HT1080 (cell line): Measurements from ENCODE around the gene OR6S1. TPM values are rescaled to one million over a fixed set of nuclear protein-coding genes. Genes with fewer than 3 reads are reported as not detected.
A peak's percentile ranks its signal among the peaks of the same experiment; 100 is the strongest.
"Not testable (repeated sequence)": the region's sequence is repeated elsewhere in the genome, so short reads cannot be mapped to it uniquely, and the experiment has no call there.

Source experiments
- DNase-seq: peaks from one replicate; pipeline ENCODE4 v3.0.0-alpha.2; 2015; ENCODE audit warnings: low read depth
- small RNA-seq: library from RNA; depleted of rRNA; stranded (forward); fragments of <200 nt; gene quantifications from one replicate; pipeline ENCODE3, GENCODE V24; 2014
- total RNA-seq: library from RNA; depleted of rRNA; stranded (reverse); fragments of >200 nt; shearing (Covaris generic); gene quantifications from 2 replicates; pipeline ENCODE4 v1.2.3, GENCODE V29; 2014; rRNA removed

OR6S1 gene
- total RNA-seq, 1 experiment from 2014 or later: not detected

DNA sequence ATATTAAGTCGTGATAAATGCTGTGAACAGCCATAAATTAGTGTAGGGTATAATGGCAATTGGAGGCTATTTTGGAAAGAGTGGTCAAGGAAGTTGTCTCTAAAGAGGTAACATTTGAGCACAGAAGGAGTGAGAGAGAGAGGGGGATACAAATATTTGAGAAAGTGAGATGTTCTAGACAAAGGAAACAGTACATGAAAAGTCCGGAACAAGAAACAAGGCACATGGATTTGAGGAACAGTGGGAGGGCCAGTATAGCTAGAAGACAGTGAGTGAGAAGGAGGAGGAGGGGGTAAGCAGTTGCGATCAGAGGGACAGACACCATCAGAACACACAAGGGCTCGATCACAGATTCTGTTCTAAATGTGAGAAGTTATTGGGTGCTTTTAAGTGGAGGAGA is 30.2 kb downstream of the OR6S1 start:
- no peak for DNase-seq

DNA sequence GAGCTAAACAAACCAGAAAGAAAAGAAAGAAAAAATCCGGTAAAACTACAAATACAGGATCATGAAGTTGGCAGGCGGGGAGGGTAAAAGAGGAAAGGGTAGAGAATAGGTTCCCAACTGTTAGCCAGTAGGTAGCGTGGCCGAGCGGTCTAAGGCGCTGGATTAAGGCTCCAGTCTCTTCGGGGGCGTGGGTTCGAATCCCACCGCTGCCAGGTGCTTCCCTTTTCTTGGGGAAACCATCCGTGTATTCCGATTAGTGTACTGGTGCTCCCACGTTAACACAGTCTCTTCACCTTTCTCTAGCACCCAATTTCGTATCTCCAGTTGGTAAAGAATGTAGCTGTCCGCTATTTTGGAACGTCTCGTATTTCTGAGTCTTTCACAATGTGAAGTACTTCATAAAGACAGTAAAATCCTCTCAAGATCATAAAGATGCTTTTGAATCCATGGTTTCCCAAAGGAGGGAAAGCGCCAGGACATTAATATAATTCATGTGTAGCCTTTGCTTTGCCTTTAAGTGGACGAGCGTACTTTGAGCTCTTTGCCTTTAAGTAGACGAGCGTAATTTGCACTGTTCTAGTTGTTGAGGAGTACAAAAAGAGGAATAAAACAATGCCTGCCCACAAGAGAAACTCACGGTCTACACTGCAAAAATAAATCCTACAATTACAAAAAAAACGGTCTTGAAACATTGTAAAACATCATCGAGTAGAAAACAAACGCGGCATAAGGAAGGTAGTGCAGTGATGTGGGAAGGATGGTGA is 31.3 kb downstream of the OR6S1 start:
- peak; percentile 84 for DNase-seq

DNA sequence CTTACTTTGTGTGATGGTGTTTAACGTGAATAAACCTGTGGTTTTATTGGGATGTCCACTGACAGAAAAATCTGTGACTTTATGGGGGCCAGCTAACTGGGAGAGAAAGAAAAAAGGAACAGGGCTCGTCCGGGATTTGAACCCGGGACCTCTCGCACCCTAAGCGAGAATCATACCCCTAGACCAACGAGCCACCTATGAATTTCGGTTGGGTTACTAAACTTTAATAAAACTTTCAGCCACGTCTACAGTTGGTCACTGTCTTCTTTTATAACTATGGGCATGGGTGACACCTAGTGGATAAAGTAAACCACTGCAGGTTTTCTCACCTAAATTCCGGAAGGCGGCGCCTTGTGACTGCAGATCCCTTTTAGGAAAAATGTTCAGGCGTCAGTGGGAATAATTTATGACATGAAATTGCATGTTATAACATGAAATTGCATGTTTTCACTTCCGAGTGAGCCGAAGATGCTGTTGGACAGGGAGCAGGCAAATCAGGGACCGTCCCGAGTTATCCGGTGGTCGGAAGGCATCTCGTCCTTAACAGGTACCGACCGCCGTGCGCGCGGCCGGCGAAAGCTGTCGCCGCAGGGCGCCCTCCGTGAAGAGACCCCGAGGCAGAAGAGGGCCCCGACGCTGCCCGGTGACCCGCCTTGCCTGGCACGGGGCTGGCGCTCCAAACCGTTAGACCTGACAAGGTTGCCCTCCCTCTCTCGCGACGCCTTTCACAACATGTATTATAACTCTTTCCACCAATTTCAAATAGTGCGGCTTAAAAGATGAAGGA is 32.1 kb downstream of the OR6S1 start:
- DNase-seq: peak; percentile 88

- no peak for DNase-seq
These were observed 32.9 kb downstream of the OR6S1 start for GRCh38 chr14:20608383-20609110.

DNA sequence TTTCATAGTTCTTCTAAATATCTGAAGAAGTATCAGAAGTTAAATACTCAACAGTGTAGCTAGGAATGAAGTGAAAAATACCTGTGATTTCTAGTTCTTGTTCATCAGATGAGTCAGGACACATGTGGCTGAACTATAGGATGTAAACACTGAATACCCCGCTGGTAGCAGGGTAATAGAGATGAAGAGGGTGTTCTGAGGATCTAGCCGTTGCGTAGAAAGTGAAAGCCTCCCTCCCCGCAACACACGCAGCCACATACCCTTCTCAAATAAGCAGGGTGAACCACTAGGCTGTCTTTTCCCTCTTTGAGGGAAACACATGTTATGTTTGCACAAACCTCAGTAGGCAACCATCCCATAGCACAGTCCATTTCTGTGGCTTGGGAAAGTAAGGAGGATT is 33.9 kb downstream of the OR6S1 start:
- no peak for DNase-seq

DNA sequence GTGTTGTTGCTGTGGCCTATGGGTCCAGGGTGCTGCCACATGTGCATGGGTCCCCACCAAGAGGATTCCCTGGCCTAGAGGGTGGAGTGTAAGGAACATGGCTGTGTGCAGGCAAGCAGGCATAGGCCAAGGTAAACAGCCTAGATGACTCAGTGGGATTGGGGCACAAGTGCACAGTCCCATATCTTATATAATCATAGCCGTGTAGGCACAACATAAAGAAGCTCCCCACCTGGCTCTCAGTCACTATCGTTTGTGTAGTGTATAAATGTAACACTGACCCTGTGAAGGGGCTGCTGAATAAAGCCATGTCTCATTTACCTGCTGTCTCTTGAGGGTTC is 34.6 kb downstream of the OR6S1 start:
- no peak for DNase-seq

- DNase-seq: peak; percentile 37
These were observed 35.1 kb downstream of the OR6S1 start for GRCh38 chr14:20606190-20606901.

DNA sequence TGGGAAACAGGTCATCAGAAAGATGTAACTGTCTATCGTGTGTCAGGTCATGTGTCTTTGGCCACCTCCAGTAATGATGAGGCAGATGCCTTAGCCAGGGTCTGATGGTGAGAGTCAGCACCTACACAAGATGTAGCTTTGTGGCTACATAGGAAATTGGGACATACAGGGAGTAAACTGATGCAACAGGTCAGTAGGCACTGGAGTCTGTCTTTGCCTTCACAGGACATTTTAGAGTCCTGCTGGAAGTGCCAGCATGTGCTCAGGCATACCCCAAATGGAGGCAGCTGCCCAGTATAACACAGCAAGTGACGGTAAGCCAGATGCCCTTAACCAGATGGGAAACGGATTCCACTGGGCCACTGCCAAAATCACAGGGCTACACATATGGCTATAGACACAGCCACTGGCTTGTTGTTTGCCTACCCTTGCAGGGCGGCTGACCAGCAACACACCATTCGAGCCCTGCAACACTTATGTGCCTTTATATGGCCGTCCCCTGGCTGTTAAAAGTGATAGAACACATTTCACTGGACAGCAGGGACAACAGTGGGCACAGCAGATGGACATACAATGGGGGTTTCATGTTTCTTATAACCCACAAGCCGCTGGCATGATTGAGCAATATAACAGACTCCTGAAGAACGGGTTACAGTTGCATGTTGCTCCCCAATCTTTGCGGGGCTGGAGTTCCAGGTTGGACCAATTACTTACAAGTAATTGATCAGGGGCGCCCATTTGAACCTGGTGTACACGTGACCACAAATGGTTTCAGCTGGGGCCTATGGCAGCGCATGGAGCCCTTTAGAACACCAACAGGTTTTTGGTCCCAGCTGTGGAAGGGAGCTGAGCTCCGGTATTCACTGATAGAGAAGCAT is 37.4 kb downstream of the OR6S1 start:
- no peak for DNase-seq

- DNase-seq: no peak
These were observed 38.9 kb downstream of the OR6S1 start for GRCh38 chr14:20602583-20602982.

DNA sequence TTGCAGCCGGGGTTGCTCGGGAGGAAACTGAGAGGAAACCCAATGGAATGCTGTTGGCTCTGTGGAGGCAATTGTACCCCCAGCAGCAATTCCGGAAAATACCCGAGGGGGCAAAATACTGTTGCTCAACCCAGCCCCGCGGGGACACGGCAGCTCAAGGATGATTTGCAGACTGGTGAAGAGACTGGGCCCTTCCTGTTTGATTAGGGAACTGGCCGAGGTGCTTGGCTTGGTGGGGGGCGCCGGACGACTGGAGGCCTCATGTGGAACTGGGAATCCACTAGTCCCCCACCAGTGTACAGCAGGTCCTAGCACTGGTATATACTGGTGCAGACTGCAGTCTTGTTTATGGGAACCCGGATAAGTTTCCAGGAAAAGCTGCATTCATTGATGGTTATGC is 40.0 kb downstream of the OR6S1 start:
- no peak for DNase-seq

- DNase-seq: no peak
These were observed 44.4 kb downstream of the OR6S1 start for GRCh38 chr14:20597108-20597507.

DNA sequence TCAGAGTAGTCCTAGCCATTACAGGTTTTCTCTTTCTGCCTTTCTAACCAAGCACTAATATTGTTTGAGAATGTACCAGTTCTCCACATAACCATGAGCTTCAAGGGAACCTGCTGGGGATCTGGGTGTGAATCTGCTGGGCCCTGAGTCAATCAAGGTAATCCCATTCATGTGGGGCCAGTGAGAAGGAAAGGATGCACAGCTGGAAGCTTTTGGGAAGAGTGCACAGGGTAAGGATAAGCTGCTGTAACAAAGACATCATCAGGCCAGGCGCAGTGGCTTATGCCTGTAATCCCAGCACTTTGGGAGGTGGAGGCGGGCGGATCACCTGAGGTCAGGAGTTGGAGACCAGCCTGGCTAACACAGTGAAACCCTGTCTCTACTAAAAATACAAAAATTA is 45.8 kb downstream of the OR6S1 start:
- DNase-seq: not testable (repeated sequence)

DNA sequence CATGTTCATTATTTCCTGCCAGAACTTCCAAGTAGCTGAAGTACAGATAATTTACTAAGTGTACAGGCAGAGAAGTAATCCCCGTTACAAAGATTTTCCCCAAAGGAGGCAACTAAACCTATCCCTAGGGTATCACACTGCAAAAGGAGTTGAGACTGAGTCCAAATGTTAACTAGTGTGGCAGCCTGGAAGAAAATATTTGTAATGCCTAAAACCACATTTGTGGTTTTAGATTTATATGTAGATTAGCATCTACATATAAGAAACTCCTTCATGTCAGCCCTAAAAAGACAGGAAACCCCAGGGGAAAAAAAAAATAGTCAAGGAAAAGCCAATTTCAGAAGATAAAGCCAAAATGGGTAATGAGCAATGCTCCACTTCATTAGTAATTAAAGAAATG is 48.9 kb downstream of the OR6S1 start:
- no peak for DNase-seq

GRCh38 chr14:20591235-20591634 is 50.3 kb downstream of the OR6S1 start, which contains the start of gene RNASE12:
Gene RNASE12 (minus strand): TSS chr14:20591376. CDS start chr14:20590723, 653 bp downstream.
- DNase-seq: no peak

Small RNA genes lying within 50 kb of the gene (small RNA-seq; reads per million reads assigned to genes)
- not detected for gene RF00019

Other genes starting within 250 kb of the OR6S1 start
- gene TEP1, start 228.2 kb downstream of the OR6S1 start, total RNA-seq: 9.4 TPM in 2 replicates
- gene KLHL33, start 205.5 kb downstream of the OR6S1 start, total RNA-seq: not detected in 2 replicates
- 50.1 and 52.1 TPM in 2 replicates for gene OSGEP, start 186.9 kb downstream of the OR6S1 start, total RNA-seq
- gene APEX1, start 186.5 kb downstream of the OR6S1 start, total RNA-seq: 139 and 207 TPM in 2 replicates
- gene PIP4P1, start 180.3 kb downstream of the OR6S1 start, total RNA-seq: 20.5 and 21.0 TPM in 2 replicates
- gene PNP, start 172.3 kb downstream of the OR6S1 start, total RNA-seq: 167 and 204 TPM in 2 replicates
- not detected in 2 replicates for gene RNASE10, start 136.2 kb downstream of the OR6S1 start, total RNA-seq
- gene RNASE9, start 80.6 kb downstream of the OR6S1 start, total RNA-seq: not detected in 2 replicates
- not detected in 2 replicates for gene RNASE11, start 53.7 kb downstream of the OR6S1 start, total RNA-seq
- not detected in 2 replicates for gene RNASE12, start 50.3 kb downstream of the OR6S1 start, total RNA-seq
- 0.82 and 0.87 TPM in 2 replicates for gene RNASE4, start 42.9 kb upstream of the OR6S1 start, total RNA-seq
- 0.33 and 0.77 TPM in 2 replicates for gene ANG, start 47.1 kb upstream of the OR6S1 start, total RNA-seq
- not detected in 2 replicates for gene EDDM3A, start 104.2 kb upstream of the OR6S1 start, total RNA-seq
- not detected in 2 replicates for gene EDDM3B, start 126.7 kb upstream of the OR6S1 start, total RNA-seq
- gene RNASE6, start 139.6 kb upstream of the OR6S1 start, total RNA-seq: not detected in 2 replicates
- 1.0 and 1.1 TPM in 2 replicates for gene RNASE1, start 161.2 kb upstream of the OR6S1 start, total RNA-seq
- gene RNASE3, start 249.7 kb upstream of the OR6S1 start, total RNA-seq: not detected in 2 replicates